Nephron (organoid): ENCODE results near the gene KCNT2.

Source experiments
- H3K27ac Mint-ChIP-seq, 3 experiments: 2 replicates each; pipeline ENCODE4 v1.8.0; 2020; ENCODE audit warnings: mixed read lengths in 3 of 3, mild to moderate bottlenecking in 2 of 3, moderate library complexity in 1 of 3
- H3K27me3 Mint-ChIP-seq: 2 replicates; pipeline ENCODE4 v1.8.0; 2021; ENCODE audit warnings: low read depth, mild to moderate bottlenecking, moderate library complexity, mixed read lengths
- H3K36me3 Mint-ChIP-seq: 2 replicates; pipeline ENCODE4 v1.8.0; 2020; ENCODE audit warnings: low read depth, mixed read lengths
- H3K4me1 Mint-ChIP-seq: 2 replicates; pipeline ENCODE4 v1.8.0; 2020; ENCODE audit warnings: mixed read lengths
- H3K4me3 Mint-ChIP-seq, 3 experiments: 2 replicates each; pipeline ENCODE4 v1.8.0; 2020; ENCODE audit warnings: mild to moderate bottlenecking in 3 of 3, mixed read lengths in 3 of 3, moderate library complexity in 2 of 3
- H3K9me3 Mint-ChIP-seq: 2 replicates; pipeline ENCODE4 v1.8.0; 2020; ENCODE audit warnings: mixed read lengths
- CTCF ChIP-seq, 3 experiments: fragments of 200-600 bp; sonication (generic); IDR thresholded peaks; one replicate each; pipeline ENCODE4 v1.5.0; 2021; ENCODE audit warnings: antibody characterized with exemption in 3 of 3; ENCODE audit not compliant: unreplicated experiment in 3 of 3

The KCNT2 gene

GRCh38 chr1:196608390-196609369, at the start of gene KCNT2:
KCNT2 (minus strand) TSS chr1:196608440; CDS start chr1:196608309, 131 bp downstream.
- H3K27ac Mint-ChIP-seq: peak within 1 kb of the TSS; percentile 77 to 96 (median 89)
- TF ChIP-seq CTCF (IDR thresholded peaks at IDR 0.05; ENCODE audit: unreplicated experiment in 3 of 3): peak in 2 of 3 experiments; percentile 29 to 31
- H3K4me3 Mint-ChIP-seq: peak within 1 kb of the TSS; percentile 96 to 98 (median 97)
- H3K4me1 Mint-ChIP-seq: peaks cover 24% of the 10 kb centered on the region
- H3K36me3 Mint-ChIP-seq: peaks cover 2% of the 10 kb centered on the region
- H3K9me3 Mint-ChIP-seq: no peaks in the 10 kb centered on the region
- H3K27me3 Mint-ChIP-seq: no peaks in the 10 kb centered on the region

- no peak for TF ChIP-seq CTCF (IDR thresholded peaks at IDR 0.05; ENCODE audit: unreplicated experiment in 3 of 3)
- Mint-ChIP-seq H3K4me3 (no peak overlapping the region), H3K27me3 (no peaks in the 10 kb centered on the region), H3K4me1 (peaks cover 29% of the 10 kb centered on the region), H3K9me3 (no peaks in the 10 kb centered on the region), H3K36me3 (no peaks in the 10 kb centered on the region), H3K27ac (no peak overlapping the region)
Measured at GRCh38 chr1:196655494-196655893, 47.3 kb upstream of the KCNT2 start.

- H3K27ac Mint-ChIP-seq: no peak overlapping the region
- H3K36me3 Mint-ChIP-seq: no peaks in the 10 kb centered on the region
- H3K27me3 Mint-ChIP-seq: no peaks in the 10 kb centered on the region
- no peak overlapping the region for H3K4me3 Mint-ChIP-seq
- TF ChIP-seq CTCF (IDR thresholded peaks at IDR 0.05; ENCODE audit: unreplicated experiment in 3 of 3): no peak
- no peaks in the 10 kb centered on the region for H3K9me3 Mint-ChIP-seq
- peaks cover 33% of the 10 kb centered on the region for H3K4me1 Mint-ChIP-seq
Measured at GRCh38 chr1:196655071-196655470, 46.8 kb upstream of the KCNT2 start.

- Mint-ChIP-seq H3K27me3 (no peaks in the 10 kb centered on the region), H3K27ac (peak overlapping the region in 1 of 3 experiments; percentile 72), H3K36me3 (no peaks in the 10 kb centered on the region), H3K4me1 (peaks cover 36% of the 10 kb centered on the region), H3K4me3 (peak overlapping the region; percentile 45 to 66 (median 56)), H3K9me3 (no peaks in the 10 kb centered on the region)
- no peak for TF ChIP-seq CTCF (IDR thresholded peaks at IDR 0.05; ENCODE audit: unreplicated experiment in 3 of 3)
Measured at GRCh38 chr1:196654271-196654670, 46.0 kb upstream of the KCNT2 start.

- Mint-ChIP-seq H3K9me3 (no peaks in the 10 kb centered on the region), H3K36me3 (no peaks in the 10 kb centered on the region), H3K27ac (peak within 1 kb of the TSS; percentile 79 to 89 (median 82)), H3K4me3 (peak within 1 kb of the TSS; percentile 63 to 81 (median 80)), H3K27me3 (no peaks in the 10 kb centered on the region), H3K4me1 (peaks cover 36% of the 10 kb centered on the region)
- TF ChIP-seq CTCF (IDR thresholded peaks at IDR 0.05; ENCODE audit: unreplicated experiment in 3 of 3): no peak
Measured at GRCh38 chr1:196651637-196652215, 43.5 kb upstream of the KCNT2 start, which contains the start of gene CFH. CFH (plus strand) TSS chr1:196652043; CDS start chr1:196652118, 75 bp downstream.
